Activated CD4-positive, alpha-beta T cell treated with anti-CD3 and anti-CD28 coated beads for 24 hours (primary cell): ENCODE measurements around the gene SLC25A51.

Experiments used
- DNase-seq, 2 donors: peaks; one replicate each; pipeline ENCODE4 v3.0.0-alpha.2; 2020; ENCODE audit warnings: low read depth in 2 of 2

The SLC25A51 gene, protein sequence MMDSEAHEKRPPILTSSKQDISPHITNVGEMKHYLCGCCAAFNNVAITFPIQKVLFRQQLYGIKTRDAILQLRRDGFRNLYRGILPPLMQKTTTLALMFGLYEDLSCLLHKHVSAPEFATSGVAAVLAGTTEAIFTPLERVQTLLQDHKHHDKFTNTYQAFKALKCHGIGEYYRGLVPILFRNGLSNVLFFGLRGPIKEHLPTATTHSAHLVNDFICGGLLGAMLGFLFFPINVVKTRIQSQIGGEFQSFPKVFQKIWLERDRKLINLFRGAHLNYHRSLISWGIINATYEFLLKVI

DNA sequence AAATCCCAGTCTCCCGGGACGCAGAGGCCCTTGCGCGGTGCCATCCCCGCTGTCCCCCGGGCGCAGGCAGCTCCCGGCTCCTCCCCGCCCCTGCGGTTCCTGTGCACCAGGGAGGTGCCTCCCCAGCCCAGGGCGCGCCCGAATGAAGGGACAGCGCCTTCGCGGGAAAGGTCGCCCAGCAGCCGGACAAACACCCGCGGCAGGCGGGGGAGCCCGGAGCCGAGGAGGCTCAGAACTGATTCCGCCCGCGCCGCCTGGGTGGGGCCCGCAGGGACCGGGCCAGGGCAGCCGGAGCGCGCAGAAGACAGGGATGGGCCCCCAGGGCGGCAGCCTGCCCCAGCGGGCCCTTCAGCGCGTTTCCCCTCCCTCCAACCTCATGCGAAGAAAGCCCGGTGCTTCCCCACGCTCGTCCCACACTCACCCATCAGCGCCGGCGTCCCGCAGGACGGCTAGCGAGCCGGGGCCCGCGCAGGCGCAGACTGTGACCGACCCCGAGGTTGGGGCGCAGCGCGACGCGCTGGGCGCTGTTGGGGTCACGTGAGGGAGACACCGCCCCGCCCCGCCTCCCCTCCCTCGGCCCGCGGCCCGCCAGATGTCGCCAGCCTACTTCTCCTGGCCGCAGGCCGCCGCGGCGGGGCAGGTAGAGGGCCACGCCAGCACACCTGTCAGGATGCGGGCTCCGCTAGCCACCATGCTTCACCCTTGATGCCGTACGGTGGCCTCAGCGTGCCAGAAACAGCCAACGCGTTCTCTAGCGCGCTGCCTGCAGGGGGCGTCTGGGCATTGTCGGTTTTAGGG is at the start of gene SLC25A51:
Gene SLC25A51 (minus strand): TSS at position 481 of the 798 bp plus-strand sequence. CDS start 15,577 bp downstream, outside the sequence.
- peak; percentile 93 to 94 for DNase-seq

DNA sequence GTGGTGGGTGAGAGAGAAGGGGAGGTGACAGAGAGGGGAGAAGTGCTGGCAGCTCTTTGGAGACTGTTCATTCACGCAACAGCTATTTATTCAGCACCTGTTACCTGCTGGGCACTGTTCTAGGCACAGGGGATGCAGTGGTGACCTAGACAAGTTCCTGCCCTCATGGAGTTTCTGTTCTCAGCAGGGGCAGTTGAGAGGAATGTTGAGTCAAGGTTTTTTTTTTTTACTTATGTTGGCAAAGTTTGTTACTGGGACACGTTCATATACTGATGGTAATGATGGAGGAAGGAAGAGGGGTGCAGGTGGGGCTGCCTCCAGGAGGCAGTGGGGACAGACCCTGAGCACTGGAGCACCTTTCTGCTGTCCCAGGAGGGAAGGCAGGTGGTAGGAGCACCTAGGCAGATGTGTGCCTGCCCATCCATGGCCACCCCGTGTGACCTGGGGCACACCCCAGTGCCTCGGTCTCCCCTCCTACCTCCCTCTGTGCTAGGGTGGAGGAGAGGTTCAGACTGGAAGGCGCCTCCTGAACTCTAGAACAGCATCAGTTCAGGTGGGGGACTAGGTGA is 49.4 kb upstream of the SLC25A51 start:
- DNase-seq = no peak

DNA sequence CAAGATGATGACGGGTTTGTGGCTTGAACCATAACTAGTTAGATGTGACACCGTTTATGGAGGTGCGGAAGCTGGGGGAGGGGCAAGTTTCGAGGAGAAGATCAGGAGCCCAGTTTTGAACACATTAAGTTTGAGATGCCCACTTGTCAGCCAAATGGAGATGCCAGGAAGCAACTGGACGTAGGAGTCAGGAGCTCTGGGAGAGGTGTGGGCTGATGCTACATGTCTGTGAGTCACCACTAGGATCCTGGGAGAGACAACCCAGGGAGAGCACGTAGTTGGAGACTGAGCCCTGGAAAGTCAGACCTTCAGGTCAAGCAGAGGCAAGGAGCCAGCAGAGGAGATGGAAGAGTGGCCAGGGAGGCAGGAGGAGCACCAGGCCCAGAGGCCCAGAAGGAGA is 48.8 kb upstream of the SLC25A51 start:
- no peak for DNase-seq

DNA sequence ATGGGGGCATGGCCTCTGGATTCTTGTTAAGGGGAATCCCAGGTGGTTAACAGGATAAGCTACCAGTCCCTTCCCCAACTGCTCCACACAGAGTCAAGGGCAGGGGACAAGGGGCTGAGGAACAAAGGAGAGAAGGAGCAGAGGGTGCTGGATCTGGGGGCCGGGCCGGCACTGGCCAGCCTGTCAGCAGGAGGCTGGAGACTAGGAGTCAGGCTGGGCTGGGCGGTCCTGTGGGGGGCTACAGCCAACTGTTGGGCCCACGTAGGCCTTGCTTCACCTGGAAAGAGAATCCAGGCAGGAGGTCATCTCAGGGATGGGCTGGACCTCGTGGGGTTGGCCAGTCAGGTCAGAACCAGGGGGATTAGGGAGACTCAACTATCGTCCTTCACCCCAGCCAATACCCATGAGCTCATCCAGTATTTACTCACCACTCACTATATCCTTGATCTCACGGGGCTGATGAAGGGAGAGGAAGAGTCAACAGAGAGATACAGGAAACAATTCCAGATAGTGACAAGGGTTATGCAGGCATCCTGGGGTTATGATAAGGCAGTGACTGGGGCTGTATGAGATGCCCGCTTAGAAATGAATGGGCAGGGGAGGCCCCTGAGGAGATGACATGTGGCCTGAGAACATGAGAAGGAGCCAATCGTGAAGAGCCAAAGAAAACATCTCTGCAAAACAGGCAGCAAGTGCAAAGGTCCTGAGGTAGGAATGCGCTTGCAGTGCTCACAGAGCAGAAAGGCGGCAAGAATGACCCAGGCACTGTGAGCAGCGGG is 47.9 kb upstream of the SLC25A51 start:
- DNase-seq = no peak

DNA sequence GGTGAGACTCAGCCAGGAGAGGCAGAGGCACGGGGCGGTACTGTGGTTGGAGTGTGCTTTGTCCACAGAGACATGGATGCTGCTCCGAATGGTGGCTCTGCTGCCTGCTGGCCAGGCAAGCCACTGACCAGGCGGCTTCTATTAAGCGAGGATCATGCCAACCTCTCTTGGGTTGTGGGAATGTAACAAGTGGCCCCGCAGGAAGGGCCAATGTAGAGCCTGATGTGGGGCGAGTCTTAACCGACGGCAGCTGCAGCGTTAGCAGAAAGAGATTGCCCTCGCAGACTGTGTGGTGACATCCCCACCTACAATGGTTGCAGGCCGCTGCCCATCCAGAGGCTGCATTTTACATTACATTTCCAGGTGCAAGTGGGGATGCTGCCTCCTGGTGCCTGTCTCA is 46.6 kb upstream of the SLC25A51 start:
- no peak for DNase-seq

DNA sequence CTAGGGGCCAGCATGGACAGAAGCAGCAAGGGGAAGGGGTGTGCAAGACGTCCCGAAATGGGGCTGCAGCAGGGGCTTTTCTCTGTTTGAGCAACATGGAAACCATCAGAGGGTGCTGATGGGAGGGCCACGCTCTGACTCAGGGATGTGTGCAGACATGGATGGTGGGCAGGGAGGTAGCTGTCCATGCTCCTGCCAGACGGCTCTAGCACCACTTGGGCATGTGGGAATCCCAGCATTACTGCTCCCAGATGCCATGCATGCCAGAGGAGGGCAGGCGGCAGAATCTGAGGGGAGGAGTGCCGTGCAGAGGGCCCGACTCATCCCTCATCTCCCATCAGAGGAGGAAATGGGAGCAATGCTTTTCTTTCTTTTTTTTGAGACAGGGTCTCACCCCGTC is 45.6 kb upstream of the SLC25A51 start:
- no peak for DNase-seq

DNA sequence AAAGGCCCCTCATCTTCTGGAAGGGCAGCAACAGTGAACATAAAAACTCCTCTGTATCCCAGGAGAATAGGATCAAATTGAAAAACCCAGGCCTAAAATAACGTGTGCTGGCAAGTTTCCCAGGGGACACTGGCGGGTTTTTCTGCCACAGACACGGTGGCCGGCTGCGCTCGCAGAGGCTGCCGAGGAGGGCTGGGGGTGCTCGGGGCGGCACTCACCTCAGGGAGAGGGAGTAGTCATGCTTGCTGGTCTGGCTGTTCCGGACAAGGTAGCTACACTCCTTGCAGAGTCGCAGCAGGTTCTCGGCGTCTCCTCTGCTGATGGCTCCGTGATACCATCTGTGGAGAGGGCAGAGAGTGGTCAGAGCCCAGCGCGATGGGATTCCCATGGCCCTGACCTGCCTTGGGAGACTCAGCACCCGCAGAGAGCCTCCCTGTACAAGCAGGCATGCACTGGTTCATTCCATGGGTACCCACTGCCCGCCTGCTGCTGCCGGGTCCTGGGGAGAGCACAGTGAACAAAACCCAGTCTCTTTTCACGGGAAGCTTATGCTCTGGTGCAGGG is 44.6 kb upstream of the SLC25A51 start:
- DNase-seq = no peak

DNA sequence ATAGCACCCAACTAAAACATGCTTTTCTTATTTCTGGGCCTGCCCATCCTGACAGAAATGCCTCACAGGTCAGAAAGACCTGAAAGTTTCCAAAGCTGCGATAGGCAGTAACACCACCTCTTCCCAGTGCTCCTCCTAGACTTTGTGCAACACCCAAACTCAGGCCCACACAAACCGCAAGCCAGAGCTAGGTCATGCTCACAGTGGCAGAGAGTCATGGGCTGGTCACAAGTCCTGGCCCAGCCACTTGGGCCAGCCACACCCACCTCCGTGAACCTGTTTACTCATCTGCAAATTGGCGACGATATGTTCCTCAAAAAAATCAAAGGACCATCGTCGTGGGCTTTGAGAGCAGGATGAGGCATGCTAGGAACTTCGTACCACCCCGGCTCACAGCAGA is 44.0 kb upstream of the SLC25A51 start:
- DNase-seq = no peak

DNA sequence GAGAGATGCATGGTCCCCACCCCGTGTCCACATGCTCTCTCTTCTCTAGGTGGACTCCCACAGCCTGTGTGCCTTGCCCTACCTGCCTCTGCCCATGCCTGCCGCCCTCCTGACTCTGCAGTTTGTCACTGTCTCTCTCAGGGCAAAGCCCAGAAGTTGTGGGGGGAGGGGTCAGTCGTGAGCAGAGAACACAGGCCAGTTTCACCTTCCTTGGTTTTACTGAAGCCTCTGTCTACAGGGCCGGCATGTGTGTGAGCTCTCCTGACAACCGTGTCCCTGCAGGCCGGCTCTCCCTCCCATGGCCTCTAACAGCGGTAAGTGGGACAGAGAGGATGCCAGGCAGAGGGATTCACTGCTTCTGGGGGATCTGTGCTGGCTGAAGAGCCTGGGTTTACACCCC is 43.5 kb upstream of the SLC25A51 start:
- no peak for DNase-seq

DNA sequence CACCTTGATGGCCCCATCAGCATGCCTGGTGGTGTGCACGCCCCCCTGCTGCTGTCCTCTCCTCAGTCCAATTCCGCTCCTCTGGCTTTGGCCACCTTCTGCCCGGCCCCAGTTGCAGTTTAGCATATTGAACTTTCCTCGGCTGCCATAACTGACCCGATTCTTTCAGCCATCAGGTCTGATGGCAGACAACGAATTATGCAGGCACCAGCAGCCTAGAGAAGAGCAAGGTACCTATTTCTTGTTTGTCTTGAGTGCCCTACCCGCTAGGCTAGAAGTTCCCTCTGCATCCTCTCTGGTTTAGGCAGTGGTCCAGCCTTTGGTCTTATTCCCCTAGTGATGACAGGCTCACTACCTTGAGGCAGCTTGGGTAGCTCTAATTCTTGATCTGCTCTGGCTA is 43.0 kb upstream of the SLC25A51 start:
- no peak for DNase-seq

DNA sequence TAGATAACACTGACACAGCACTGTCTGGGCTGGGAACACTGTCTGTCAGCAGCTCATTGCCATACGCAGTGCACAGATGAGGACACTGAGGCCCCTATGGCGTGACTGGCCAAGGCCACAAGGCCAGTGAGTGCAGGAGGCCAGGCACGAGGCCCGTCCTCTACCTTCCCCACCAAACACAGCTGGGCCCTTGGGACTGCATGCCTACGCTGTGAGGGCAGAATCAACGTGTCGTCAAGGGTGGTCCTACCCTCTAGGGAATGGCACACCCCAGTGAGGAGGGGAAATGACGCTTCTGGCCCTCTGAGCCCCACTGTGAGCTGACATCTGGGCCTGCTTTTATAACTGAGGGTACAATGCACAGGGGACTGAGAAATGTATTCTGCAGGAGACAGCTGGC is 42.1 kb upstream of the SLC25A51 start:
- no peak for DNase-seq

DNA sequence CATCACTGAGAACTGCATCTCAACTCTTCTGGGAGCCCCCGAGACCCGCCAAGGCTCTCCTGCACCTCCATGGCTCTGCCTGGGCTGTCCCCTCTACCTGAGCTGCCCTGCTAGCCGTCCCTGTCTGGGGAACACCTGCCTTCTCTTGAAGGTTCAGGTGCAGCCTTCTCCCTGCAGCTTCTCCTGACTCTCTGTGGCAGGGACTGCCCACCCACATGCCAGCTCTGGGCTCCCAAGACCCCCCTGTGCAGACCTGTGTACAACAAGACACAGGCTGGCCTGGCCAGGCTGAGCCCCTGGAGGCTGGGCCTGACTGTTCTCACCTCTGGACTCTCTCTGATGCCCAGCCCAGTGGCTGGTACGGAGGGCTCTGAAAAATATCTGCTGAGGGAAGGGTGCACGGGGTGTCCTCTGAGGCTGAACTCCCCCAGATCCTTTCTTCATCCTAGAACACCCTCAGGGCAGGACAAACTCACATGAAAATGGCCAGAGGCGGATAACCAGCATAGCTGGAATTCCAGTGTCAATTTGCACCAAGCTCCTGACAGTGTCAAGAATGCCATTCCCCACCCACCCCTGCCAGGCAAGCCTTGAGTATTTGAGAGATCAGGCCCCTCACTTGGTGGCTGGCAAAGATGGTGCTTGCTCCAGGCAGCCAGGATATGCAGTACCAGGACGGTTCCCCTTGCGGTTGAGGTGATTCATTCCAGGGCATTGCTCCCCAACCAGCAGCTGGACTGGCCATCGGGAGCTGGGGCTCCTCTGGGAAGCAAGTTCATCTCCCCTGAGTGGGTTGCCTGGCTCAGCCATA is 40.9 kb upstream of the SLC25A51 start:
- no peak for DNase-seq

DNA sequence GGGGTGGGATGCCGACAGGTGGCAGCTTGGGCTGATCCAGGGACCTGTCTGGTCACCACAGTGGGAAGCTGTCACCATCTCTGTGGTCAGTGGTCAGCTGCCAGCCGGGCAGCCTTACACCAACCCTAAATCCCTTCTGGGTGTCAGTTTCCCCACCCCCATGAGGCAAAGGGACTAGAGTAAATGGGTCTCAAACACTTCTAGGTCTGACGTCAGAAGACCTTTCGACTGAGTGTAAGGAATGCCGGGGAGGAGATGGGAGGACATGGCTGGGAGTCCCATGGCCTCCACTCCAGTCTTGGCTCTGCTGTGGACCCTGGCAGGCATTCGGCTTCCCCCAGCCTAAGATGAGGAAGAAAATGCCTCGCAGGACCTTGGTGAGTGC is 40.3 kb upstream of the SLC25A51 start:
- no peak for DNase-seq

DNA sequence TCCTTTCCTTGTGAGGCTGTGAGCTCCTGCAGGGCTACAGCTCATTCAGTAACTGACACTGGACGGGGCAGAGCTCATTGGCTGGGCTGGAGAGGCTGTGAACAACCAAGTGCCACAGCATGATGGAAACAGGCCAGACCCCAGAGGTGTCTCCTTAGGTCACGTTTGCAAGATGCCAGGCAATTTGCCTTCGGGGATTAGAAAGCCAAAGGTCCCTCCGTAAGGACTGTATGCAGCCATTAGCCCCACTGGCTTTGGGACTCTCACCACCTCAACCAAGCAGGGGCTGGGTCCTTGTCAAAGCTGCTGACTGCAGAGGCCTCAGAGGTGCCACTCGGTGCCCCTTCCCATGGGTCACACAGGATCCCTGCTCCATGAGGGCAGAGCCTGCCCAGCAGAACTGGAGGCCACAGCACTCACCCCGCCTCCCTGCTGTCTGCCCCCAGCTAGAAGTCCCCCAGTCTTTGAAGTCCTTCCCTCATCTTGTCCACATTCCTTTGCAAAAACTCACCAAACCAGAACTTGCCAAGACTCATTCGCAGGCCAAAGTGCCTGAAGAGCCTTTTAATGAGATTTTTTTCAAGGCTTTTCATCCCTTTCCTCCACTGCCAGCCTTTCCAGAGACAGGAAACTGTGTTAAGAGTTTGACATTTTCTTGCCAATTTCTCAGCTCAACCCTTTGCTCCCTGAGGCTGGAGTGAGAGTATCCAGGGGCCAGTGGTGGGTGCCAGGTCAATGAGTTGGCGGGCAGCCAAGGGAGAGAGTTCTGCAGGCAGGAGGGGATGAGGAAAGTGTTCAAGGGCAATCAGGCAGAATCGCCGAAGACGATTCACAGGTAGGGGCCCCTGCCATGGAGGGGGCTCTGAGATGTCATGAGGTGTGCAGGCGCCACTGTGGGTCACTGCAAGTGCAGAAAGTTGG is 39.7 kb upstream of the SLC25A51 start:
- DNase-seq = no peak

DNA sequence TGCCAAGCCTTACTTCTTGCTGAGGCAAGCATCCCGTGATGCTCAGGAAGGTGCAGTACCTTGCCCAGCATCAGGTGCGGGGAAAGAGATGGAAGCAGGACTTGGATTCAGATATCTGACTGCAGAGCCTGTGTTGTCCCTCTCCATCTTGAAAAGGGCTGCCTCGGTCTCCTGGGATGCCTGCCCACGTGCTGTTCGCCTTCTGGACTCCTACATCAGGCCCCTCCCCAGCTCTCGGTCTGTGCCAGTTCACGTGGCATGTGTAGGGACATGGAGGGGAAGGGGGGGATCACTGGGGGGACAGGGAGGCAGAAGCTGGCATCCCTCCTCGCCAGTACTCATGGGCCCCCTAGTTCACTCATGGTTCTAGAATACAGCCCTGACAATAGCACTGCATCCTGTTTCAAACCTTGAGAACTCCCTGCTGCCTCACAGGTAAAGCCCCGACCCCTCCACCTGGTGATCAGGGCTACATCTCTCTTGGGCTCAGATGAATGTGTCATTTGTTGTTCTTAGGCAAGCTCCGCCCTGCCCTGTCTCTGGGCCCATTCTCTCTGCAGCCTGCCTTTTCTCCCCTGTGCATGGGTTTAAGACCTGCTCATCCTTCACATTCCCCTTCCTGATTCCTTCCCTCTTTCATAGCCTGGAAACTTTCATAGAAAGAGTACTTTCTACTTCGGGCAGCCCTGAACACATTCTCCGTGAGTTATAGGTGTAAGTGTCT is 38.9 kb upstream of the SLC25A51 start:
- no peak for DNase-seq

DNA sequence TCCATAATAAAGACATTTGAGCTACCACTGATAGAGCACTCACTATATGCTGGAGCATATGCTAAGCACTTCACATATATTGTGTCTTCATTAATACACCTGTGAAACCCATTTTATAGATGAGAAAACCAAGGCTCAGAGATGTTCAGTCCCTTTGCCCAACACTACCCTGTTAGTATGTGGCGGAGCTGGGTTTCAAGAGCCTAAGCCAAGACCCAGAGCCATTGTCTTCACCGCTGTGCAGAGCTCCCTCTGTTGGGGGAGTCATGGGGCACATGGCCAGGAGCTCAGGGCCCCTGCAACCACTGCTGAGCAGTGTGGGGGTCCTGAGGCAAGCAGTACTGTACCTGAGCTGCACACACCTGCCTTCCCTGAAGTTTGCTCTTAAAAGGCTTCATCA is 37.3 kb upstream of the SLC25A51 start:
- no peak for DNase-seq

DNA sequence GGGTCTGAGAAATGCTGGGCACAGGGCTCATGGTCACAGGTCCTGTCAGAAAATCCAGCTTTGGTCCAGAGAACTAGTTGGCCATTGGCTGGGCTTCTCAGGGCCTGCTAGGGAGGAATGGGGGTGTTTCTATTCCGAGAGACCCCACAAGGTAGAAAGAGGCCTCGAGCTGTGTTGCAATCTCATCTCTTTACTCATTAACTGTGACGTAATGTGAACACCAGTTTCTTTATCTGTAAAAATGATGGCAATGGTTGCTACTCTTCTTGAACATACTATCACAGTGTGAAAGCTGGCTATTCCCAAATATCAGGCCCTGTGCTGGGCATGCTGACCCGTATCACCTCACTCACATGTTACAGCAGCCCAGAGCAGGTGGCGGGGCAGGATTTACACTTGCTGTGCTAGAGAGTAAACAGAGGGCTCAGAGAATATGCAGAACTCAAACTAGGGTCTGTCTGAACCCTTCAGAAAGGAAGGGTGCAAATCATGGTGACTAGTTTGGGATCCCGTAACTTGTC is 35.7 kb upstream of the SLC25A51 start:
- DNase-seq = no peak

DNA sequence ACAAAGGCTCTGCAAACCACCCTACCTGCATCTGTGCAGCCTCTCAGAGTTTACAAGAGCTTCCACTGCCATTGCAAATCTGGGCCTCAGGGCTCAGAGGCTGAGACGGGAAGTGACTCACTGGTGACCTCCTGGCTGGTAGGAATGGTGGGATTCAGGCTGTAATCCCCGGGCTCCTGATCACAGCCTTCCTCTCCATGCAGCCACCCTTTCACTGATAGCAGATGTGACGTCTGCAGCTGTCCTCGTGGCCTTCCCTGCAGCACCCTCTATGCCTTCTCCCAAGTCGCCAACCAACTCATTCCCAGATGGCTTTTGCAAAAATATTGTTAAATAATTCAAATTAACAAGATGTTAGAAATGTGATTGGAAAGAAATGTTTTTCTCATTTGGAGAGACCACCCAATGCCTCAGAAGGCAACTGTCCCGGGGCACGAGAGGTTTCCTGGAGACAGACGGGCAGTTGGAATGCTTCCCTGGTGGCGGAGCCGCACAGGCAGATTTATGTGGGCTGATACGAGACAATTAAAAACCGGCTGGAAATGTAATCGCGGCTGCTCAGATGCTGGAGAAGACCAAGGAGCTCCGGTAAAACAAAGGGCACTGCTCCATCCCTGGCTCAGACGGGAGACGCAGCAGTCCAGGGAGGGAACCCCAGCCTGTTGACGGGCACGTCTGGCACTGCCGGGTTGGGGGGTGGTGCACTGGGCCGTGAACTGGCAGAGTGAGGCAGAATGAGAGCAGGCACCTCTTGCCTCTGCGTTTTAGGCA is 34.4 kb upstream of the SLC25A51 start:
- no peak for DNase-seq
